WTC11 (cell line): ENCODE measurements around the gene NAA25. TPM values are rescaled to one million over a fixed set of nuclear protein-coding genes. Genes with fewer than 3 reads are reported as not detected.

Source experiments
- ATAC-seq: fragments of 200-7000 bp; cut with Tn5 transposase; 2 replicates; pipeline ENCODE4 v1.10.0; 2021; ENCODE audit warnings: mild to moderate bottlenecking, moderate library complexity
- CTCF ChIA-PET: fragments of 300-600 bp; sonication (Branson Sonifier 250); formaldehyde crosslinking; loops from one replicate; lab custom pipeline; 2021; ENCODE audit warnings: antibody characterized with exemption; lab: Charles Lee
- POLR2A ChIA-PET: fragments of 350-600 bp; sonication (Branson Sonifier 250); formaldehyde crosslinking; loops from one replicate; lab custom pipeline; 2021; ENCODE audit warnings: antibody characterized with exemption; lab: Charles Lee
- DNase-seq: peaks from one replicate; pipeline ENCODE4 v3.0.0; 2021; ENCODE audit warnings: low spot score
- H3K27ac Mint-ChIP-seq: 2 replicates; pipeline ENCODE4 v1.8.0; 2021; ENCODE audit warnings: mixed read lengths
- H3K27me3 Mint-ChIP-seq: 2 replicates; pipeline ENCODE4 v1.8.0; 2021; ENCODE audit warnings: low read depth, mild to moderate bottlenecking, moderate library complexity, mixed read lengths
- H3K36me3 Mint-ChIP-seq: 2 replicates; pipeline ENCODE4 v1.8.0; 2021; ENCODE audit warnings: mixed read lengths
- H3K4me1 Mint-ChIP-seq: 2 replicates; pipeline ENCODE4 v1.8.0; 2022; ENCODE audit warnings: mixed read lengths
- H3K4me3 Mint-ChIP-seq: 2 replicates; pipeline ENCODE4 v1.8.0; 2021; ENCODE audit warnings: mild to moderate bottlenecking, moderate library complexity, mixed read lengths
- H3K9me3 Mint-ChIP-seq: 2 replicates; pipeline ENCODE4 v1.8.0; 2021; ENCODE audit warnings: mixed read lengths
- ELF4 ChIP-seq: sonication (generic); formaldehyde crosslinking; IDR thresholded peaks from 2 replicates; pipeline ENCODE4 v1.8.1; 2022; ENCODE audit warnings: low read depth, mild to moderate bottlenecking, moderate library complexity, missing genetic modification reagents
- ESRRA ChIP-seq: sonication (generic); formaldehyde crosslinking; IDR thresholded peaks from 2 replicates; pipeline ENCODE4 v1.8.1; 2022; ENCODE audit warnings: mild to moderate bottlenecking, missing genetic modification reagents, borderline replicate concordance
- ETV6 ChIP-seq: sonication (generic); formaldehyde crosslinking; IDR thresholded peaks from 2 replicates; pipeline ENCODE4 v1.8.1; 2022; ENCODE audit warnings: mild to moderate bottlenecking, missing genetic modification reagents
- FOXJ3 ChIP-seq: sonication (generic); formaldehyde crosslinking; IDR thresholded peaks from 2 replicates; pipeline ENCODE4 v1.9.0; 2021; ENCODE audit warnings: missing genetic modification reagents, mild to moderate bottlenecking, borderline replicate concordance
- FOXK1 ChIP-seq: sonication (generic); formaldehyde crosslinking; IDR thresholded peaks from 2 replicates; pipeline ENCODE4 v1.8.0; 2022; ENCODE audit warnings: mild to moderate bottlenecking, moderate library complexity, missing genetic modification reagents
- GABPB1 ChIP-seq: sonication (generic); formaldehyde crosslinking; IDR thresholded peaks from 2 replicates; pipeline ENCODE4 v1.8.1; 2023; ENCODE audit warnings: mild to moderate bottlenecking, missing genetic modification reagents
- JAZF1 ChIP-seq: fragments of 250-450 bp; sonication (Bioruptor Pico); IDR thresholded peaks from 2 replicates; pipeline ENCODE4 v1.9.0; 2021; ENCODE audit warnings: moderate library complexity, mild to moderate bottlenecking, inconsistent platforms
- JUN ChIP-seq: sonication (generic); formaldehyde crosslinking; IDR thresholded peaks from 2 replicates; pipeline ENCODE4 v1.8.0; 2023; ENCODE audit warnings: mild to moderate bottlenecking, missing genetic modification reagents
- KAT7 ChIP-seq: sonication (generic); formaldehyde crosslinking; IDR thresholded peaks from 2 replicates; pipeline ENCODE4 v1.8.1; 2023; ENCODE audit warnings: missing genetic modification reagents, mild to moderate bottlenecking, borderline replicate concordance
- SMAD3 ChIP-seq: sonication (generic); formaldehyde crosslinking; IDR thresholded peaks from 2 replicates; pipeline ENCODE4 v1.8.0; 2022; ENCODE audit warnings: missing genetic modification reagents, mild to moderate bottlenecking, borderline replicate concordance
- TEAD1 ChIP-seq: sonication (generic); formaldehyde crosslinking; IDR thresholded peaks from 2 replicates; pipeline ENCODE4 v1.8.0; 2022; ENCODE audit warnings: mild to moderate bottlenecking, missing genetic modification reagents
- TP53 ChIP-seq: sonication (generic); formaldehyde crosslinking; IDR thresholded peaks from 2 replicates; pipeline ENCODE4 v1.8.1; 2023; ENCODE audit warnings: mild to moderate bottlenecking, missing genetic modification reagents
- ZBTB21 ChIP-seq: sonication (generic); formaldehyde crosslinking; IDR thresholded peaks from 2 replicates; pipeline ENCODE4 v1.8.1; 2023; ENCODE audit warnings: mild to moderate bottlenecking, missing genetic modification reagents, borderline replicate concordance
- ZNF232 ChIP-seq: sonication (generic); formaldehyde crosslinking; IDR thresholded peaks from 2 replicates; pipeline ENCODE4 v1.8.0; 2022; ENCODE audit warnings: mild to moderate bottlenecking, missing genetic modification reagents
- ZNF263 ChIP-seq: sonication (generic); formaldehyde crosslinking; IDR thresholded peaks from 2 replicates; pipeline ENCODE4 v1.8.1; 2022; ENCODE audit warnings: low read depth, mild to moderate bottlenecking, moderate library complexity, missing genetic modification reagents
- ZNF423 ChIP-seq: fragments of 250-450 bp; sonication (Bioruptor Pico); IDR thresholded peaks from 2 replicates; pipeline ENCODE4 v2.1.2; 2022; ENCODE audit warnings: mild to moderate bottlenecking, moderate library complexity
- total RNA-seq: library from RNA; stranded (reverse); gene quantifications from 3 replicates; pipeline ENCODE4 v1.2.3, GENCODE V29; 2021
- TF ChIP-seq, protein P1 (sequence below): sonication (generic); formaldehyde crosslinking; IDR thresholded peaks from 2 replicates; pipeline ENCODE4 v1.8.0; 2022; ENCODE audit warnings: mild to moderate bottlenecking, missing genetic modification reagents
- TF ChIP-seq, protein P2 (sequence below): sonication (generic); formaldehyde crosslinking; IDR thresholded peaks from 2 replicates; pipeline ENCODE4 v1.8.1; 2023; ENCODE audit warnings: mild to moderate bottlenecking, missing genetic modification reagents, moderate library complexity
- TF ChIP-seq, protein P3 (sequence below): sonication (generic); formaldehyde crosslinking; IDR thresholded peaks from 2 replicates; pipeline ENCODE4 v1.8.1; 2022; ENCODE audit warnings: mild to moderate bottlenecking, moderate library complexity, missing genetic modification reagents
- TF ChIP-seq, protein P4 (sequence below): fragments of 200-600 bp; IDR thresholded peaks from 2 replicates; pipeline ENCODE4 v1.8.0; 2022; ENCODE audit warnings: antibody characterized with exemption
- TF ChIP-seq, protein P5 (sequence below): fragments of 250-450 bp; sonication (Bioruptor Pico); conservative IDR thresholded peaks from 2 replicates; pipeline ENCODE4 v1.9.0; 2021; ENCODE audit warnings: mild to moderate bottlenecking

The NAA25 gene
- total RNA-seq, 1 experiment from 2014 or later = 47.5 TPM

DNA sequence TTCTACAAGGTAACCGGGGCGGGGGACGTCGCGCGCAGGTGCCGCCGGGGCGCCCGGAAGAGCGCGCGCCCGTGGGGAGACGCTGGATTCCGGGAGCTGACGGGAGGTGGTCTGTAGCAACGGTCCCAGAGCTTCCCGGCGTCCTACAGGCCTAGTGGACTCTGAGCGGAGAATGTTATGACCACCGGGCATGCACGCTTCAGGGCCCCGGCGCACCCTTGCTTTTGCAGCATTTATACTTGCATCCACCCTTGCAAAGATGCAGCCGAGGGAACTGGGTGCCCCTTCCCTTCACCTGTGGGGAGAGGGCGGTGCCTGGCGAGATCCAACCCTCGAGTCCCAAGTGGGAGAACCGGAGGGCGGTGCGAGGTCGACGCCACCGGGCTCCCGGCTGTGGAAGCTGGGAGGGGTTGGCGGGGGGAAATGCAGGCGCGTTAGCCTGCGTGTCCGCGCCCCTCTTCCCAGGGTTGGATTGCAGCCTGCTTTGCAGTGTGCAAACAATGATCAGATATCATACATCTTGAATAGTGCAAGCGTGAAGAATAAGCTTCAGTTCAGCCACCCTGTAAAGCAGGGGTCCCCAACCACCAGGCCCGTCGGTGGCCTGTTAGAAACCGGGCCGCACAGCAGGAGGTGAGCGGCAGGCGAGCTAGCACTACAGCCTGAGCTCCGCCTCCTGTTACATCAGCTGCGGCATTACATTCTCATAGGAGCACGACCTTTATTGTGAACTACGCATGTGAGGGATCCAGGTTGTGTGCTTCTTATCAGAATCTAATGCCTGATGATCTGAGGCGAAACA is 94.8 kb downstream of the NAA25 start:
- Mint-ChIP-seq H3K9me3 (peaks cover 9% of the 10 kb centered on the region), H3K36me3 (peaks cover 24% of the 10 kb centered on the region), H3K27me3 (no peaks in the 10 kb centered on the region), H3K4me3 (peak overlapping the region; percentile 90), H3K27ac (peak overlapping the region; percentile 99), H3K4me1 (peaks cover 22% of the 10 kb centered on the region)
- peak; percentile 83 for DNase-seq
- TF ChIP-seq, protein P1, sequence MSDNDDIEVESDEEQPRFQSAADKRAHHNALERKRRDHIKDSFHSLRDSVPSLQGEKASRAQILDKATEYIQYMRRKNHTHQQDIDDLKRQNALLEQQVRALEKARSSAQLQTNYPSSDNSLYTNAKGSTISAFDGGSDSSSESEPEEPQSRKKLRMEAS (CRISPR knock-in tag) = peak; percentile 22; the same call in 1 of the 2 replicates
- TF ChIP-seq, protein P2, sequence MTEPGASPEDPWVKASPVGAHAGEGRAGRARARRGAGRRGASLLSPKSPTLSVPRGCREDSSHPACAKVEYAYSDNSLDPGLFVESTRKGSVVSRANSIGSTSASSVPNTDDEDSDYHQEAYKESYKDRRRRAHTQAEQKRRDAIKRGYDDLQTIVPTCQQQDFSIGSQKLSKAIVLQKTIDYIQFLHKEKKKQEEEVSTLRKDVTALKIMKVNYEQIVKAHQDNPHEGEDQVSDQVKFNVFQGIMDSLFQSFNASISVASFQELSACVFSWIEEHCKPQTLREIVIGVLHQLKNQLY (CRISPR knock-in tag) = 0 out of 2 replicates have a peak, but pooled peaks have one; percentile 46
- TF ChIP-seq ZNF423 (CRISPR knock-in tag) (peak; percentile 62; the same call in 1 of the 2 replicates), SMAD3 (CRISPR knock-in tag) (peak; percentile 49; the same call in 1 of the 2 replicates), ZNF232 (no peak), FOXK1 (CRISPR knock-in tag) (0 out of 2 replicates have a peak, but pooled peaks have one; percentile 61), KAT7 (peak; percentile 55; the same call in 1 of the 2 replicates), ETV6 (CRISPR knock-in tag) (0 out of 2 replicates have a peak, but pooled peaks have one; percentile 25), ELF4 (CRISPR knock-in tag) (peak; percentile 6; the same call in 1 of the 2 replicates), TEAD1 (CRISPR knock-in tag) (no peak; the same call in 1 of the 2 replicates), JUN (CRISPR knock-in tag) (no peak), ZBTB21 (no peak), TP53 (0 out of 2 replicates have a peak, but pooled peaks have one; percentile 77), ZNF263 (CRISPR knock-in tag) (no peak), ESRRA (CRISPR knock-in tag) (0 out of 2 replicates have a peak, but pooled peaks have one; percentile 27), JAZF1 (CRISPR knock-in tag) (no peak), GABPB1 (CRISPR knock-in tag) (peak; percentile 98), FOXJ3 (no peak)
- TF ChIP-seq, protein P3, sequence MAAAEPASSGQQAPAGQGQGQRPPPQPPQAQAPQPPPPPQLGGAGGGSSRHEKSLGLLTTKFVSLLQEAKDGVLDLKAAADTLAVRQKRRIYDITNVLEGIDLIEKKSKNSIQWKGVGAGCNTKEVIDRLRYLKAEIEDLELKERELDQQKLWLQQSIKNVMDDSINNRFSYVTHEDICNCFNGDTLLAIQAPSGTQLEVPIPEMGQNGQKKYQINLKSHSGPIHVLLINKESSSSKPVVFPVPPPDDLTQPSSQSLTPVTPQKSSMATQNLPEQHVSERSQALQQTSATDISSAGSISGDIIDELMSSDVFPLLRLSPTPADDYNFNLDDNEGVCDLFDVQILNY (CRISPR knock-in tag) = no peak
- TF ChIP-seq, protein P4, sequence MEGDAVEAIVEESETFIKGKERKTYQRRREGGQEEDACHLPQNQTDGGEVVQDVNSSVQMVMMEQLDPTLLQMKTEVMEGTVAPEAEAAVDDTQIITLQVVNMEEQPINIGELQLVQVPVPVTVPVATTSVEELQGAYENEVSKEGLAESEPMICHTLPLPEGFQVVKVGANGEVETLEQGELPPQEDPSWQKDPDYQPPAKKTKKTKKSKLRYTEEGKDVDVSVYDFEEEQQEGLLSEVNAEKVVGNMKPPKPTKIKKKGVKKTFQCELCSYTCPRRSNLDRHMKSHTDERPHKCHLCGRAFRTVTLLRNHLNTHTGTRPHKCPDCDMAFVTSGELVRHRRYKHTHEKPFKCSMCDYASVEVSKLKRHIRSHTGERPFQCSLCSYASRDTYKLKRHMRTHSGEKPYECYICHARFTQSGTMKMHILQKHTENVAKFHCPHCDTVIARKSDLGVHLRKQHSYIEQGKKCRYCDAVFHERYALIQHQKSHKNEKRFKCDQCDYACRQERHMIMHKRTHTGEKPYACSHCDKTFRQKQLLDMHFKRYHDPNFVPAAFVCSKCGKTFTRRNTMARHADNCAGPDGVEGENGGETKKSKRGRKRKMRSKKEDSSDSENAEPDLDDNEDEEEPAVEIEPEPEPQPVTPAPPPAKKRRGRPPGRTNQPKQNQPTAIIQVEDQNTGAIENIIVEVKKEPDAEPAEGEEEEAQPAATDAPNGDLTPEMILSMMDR = no peak
- TF ChIP-seq, protein P5, sequence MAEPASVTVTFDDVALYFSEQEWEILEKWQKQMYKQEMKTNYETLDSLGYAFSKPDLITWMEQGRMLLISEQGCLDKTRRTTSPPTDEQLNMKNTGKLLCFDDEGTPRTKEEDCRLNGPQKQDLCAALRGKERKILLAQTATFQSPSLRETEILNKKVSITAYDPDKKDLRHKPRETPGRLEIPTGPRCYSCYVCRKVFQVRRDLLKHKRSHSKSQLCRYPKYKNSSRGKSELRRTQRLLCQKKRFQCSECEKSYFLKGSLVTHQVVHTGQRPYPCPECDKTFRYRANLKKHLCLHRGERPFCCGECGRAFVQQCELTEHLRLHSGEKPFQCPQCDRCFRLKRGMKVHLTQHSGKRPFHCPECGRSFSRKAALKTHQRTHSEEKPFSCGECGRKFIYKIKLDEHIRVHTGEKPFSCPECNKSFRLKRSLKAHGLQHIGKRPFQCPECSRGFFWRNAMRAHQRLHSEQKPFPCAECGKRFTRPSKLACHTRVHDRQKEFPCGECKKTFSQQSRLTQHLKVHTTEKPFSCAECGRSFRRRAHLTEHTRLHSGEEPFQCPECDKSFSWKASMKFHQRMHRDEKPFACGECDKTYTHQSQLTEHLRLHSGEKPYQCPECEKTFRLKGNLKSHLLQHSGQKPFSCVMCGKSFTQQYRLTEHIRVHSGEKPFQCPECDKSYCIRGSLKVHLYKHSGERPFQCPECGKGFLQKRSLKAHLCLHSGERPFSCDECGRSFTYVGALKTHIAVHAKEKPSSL (CRISPR knock-in tag) = no peak
- ATAC-seq = peak; percentile 22
- POLR2A ChIA-PET = interaction anchor here (0.7 to 3.2 kb wide), 8 partner anchors 9 to 405 kb away, joined by 3 to 21 read pairs (median 4); partner anchors contain the start of genes MAPKAPK5, NAA25 and PTPN11
- CTCF ChIA-PET = interaction anchor here (1.0 to 2.6 kb wide), 13 partner anchors 7 to 746 kb away, joined by 3 to 33 read pairs (median 4); partner anchors contain the start of genes MAPKAPK5 and NAA25
